ENCODE measurements around the gene TENM3.

Gene TENM3

DNA sequence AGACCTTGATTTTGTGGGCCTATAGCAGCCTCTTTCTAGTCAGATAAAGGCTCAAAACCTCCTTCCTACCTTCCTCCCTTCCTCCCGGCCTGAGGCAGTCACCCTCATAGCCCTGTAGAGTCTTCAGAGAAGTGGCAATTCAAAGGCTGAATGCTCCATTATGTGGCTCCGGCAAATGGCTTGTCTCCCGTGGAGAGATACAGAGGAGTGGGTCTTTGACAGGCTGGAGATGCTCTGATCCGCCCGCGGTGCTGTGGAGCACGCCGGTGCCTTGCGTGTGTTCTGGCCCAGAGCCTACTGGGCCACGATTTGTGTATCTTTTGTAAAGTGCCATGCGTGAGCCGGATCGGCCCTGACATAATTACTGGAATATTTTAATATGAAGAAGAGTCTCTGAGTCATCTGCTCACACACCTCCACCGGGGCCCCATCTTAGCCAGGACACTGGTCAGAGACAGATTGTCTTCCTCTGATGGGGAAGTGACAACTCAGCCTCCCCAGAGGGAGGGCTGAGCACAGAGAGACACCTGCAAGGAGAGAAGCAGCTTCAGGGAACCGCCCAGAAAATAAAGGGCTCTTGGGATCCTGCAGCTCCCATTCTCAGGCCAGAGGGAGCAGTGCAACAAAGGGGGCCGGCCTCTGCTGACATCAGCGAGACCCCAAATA is 585.3 kb downstream of the TENM3 start:
- no peak for DNase-seq

GRCh38 chr4:182829196-182829595 is 586.0 kb downstream of the TENM3 start:
- DNase-seq, result no peak

DNA sequence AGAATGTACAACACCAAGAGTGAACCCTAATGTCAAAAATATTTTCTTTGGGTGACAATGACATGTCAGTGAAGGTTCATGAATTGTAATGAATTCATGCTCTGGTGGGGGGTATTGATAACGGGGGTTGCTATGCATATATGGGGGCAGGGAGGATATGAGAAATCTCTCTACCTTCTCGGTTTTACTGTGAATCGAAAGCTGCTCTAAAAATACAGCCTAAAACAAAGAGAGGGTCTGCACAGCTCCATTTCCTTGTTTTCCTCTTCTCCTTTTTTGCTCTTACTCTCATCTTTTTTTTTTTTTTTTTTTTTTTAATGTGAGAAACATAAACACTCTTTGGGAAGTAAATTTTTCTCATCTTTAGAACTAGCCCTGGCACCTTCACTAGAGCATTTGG is 588.2 kb downstream of the TENM3 start:
- DNase-seq, result no peak

- DNase-seq, result no peak
Observed at GRCh38 chr4:182832352-182833120, 589.3 kb downstream of the TENM3 start.

- no peak for DNase-seq
Observed at GRCh38 chr4:182835006-182835740, 592.0 kb downstream of the TENM3 start.

DNA sequence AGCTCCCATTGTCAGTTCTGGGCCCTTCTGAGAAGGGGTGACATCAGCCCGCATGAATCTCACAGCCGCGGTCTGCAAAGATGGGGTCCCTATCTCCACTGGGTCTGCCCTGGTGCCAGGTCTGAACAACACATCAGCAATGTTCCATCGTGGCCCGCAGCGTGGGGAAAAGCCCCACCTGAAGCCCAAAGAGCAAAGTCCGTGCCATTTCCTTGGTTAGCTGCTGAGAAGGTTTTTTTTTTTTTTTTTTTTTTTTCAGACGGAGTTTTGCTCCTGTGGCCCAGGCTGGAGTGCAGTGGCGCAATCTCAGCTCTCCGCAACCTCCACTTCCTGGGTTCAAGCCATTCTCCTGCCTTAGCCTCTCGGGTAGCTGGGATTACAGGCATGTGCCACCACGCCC is 594.6 kb downstream of the TENM3 start:
- DNase-seq, result no peak

DNA sequence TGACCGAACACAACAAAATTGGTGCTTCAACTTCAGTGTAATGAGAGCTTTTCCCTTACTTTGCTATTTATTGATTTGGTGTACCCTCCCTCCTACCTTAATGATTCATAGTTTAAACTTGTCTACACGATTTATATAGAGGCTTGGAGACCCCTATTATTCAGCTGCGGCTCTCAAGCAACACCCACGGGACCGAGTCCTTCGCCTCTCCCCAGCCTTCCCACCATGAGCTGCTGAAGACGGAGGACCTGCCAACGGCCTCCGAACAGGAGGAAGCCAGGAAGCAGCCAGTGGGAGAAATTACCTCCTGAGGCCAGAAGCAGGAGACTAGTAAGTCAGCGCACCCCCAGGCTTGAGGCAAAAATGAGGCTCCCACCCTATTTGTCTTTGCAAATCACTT is 595.3 kb downstream of the TENM3 start:
- no peak for DNase-seq

DNA sequence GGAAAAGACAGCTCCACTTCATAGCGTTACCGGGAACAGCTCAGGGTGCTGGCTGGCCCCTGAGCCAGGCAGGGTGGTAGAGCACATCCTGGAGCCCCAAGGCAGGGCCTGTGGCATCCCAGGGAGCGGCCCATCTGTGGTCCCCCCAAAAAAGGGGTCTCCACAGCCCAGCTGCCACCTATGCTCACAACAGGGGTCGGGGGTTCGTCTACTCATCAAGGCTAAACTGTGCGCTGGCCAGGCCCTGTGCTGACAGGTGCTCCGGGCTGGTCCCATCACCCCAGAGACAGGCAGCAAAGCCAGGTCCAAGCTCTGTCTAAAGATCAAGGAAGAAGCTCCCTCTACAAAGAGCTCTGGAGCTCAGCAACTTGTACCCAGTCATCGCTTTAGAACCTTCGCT is 596.1 kb downstream of the TENM3 start:
- DNase-seq, result no peak

DNA sequence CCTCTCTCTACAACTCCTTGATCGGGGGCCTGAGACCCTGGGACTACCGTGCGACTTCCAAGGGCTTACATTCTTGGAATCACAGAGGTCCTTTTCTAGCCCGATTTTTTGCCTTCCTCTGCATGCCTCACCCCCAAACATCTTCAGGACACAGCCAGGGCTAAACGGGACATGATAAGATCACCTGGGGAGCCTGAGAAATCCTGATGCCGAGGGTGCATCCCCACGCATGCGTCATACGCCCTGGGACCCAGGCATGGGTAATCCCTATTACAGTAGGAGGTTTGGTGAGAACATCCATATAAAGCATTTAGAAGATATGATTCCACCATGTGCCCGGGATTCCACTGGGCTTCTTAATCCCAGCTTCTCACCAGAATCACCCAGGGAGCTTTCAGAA is 596.9 kb downstream of the TENM3 start:
- DNase-seq, result no peak

GRCh38 chr4:182842104-182842600 is 599.0 kb downstream of the TENM3 start:
- no peak for DNase-seq

DNA sequence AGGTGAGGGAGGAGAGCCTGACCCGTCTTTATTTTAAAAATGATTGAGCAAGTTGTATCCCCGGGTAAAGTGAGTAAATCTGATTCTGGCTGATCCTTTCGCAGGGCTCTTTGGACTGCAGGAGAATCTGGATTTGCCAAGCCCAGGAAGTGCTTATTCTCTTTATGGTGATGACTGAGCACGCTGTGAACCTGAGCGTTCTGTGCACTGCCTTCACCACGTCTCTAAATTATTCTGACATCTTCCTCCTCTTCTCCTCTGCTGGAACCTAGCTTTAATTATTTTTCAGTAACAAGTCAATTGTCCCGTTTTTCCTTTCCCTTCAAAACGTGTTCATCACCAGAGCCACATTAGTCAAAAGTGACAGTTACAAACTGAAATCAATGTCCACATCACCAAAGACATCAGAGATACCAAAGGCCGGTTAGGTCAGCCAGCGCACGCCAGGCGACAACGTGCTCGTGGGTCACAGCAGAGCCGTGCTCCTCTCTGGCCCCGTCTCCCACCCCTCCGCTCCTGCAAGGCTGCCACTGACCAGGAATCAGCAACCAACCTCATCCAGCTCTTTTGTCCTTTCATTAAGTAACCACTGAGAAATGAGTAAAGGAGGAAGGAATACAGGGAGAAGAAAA is 599.7 kb downstream of the TENM3 start:
- DNase-seq, result no peak

DNA sequence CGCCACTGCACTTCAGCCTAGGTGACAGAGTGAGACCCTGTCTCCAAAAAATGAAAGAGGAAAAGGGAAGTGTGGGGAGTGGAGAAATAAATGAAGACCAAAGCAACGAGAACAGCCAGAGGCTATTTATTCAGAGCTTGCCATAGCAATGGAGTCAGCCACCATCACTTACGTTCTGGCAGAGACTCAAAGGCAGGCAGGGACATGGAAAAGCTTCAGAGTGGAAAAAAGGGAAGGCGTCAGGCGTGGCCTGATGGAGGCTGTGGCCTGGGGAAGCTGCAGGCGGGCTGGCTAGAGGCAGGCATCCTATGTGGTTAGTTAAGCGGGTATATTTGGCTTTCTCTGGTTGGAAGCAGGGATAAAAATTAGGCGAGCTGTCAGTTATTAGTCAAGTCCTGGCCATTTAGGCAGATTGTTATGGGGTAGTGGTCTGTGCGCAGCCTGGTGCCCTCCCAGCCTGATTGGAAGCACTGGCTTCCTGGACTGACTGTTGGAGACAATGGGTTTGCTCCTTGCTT is 600.7 kb downstream of the TENM3 start:
- no peak for DNase-seq

DNA sequence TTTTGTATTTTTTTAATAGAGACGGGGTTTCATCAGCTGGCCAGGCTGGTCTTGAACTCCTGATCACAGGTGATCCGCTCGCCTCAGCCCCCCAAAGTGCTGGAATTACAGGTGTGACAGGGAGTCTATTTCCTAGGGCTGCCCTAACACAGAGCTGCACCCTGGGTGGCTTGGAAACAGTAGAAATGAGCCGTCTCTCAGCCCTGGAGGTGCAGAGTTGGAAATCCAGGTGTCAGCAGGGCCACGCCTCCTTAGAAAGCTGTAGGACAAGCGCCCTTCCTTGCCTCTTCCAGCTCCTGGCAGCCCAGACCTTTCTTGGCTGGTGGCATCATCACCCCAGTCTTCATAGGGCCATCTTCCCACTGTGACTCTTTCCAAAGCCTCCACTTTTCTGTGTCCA is 602.4 kb downstream of the TENM3 start:
- no peak for DNase-seq

- DNase-seq, result no peak
Observed at GRCh38 chr4:182846036-182846435, 602.8 kb downstream of the TENM3 start.

- DNase-seq, result no peak
Observed at GRCh38 chr4:182847576-182848450, 604.6 kb downstream of the TENM3 start.

GRCh38 chr4:182848685-182849084 is 605.5 kb downstream of the TENM3 start:
- DNase-seq, result no peak

All from NCI-H748 treated with DMSO at 0.1 percent for 48 hours (cell line).